Measurements from ENCODE around the gene TEKT3.

GRCh38 chr17:15273141-15273793, 68.1 kb downstream of the TEKT3 start:
- TF ChIP-seq CTCF (IDR thresholded peaks at IDR 0.05) (no peak), ZFX (IDR thresholded peaks at IDR 0.05; ENCODE audit: borderline replicate concordance) (no peak)
